PC-9 (cell line): ENCODE data around the gene HTR3B.

ENCODE experiments used
- CTCF ChIP-seq: fragments of 200-600 bp; sonication (generic); conservative IDR thresholded peaks from 2 replicates; pipeline ENCODE4 v1.6.1; 2017; ENCODE audit warnings: mixed run types, antibody characterized with exemption, mild to moderate bottlenecking, moderate library complexity
- EZH2 ChIP-seq: fragments of 200-600 bp; sonication (generic); IDR thresholded peaks from 2 replicates; pipeline ENCODE4 v1.8.0; 2017; ENCODE audit warnings: antibody characterized with exemption, low read depth

GRCh38 chr11:113926273-113927197 is 21.9 kb downstream of the HTR3B start:
- TF ChIP-seq CTCF (no peak), EZH2 (no peak)
